Thoracic aorta (tissue), 2 donors: Measurements from ENCODE around the gene NEAT1. TPM values are rescaled to one million over a fixed set of nuclear protein-coding genes. Genes with fewer than 3 reads are reported as not detected.

Experiments
- ATAC-seq: fragments of 150-250 bp; one replicate; pipeline ENCODE4 v1.8.0; 2017; ENCODE audit warnings: low read depth; ENCODE audit not compliant: insufficient number of reproducible peaks, low FRiP score
- DNase-seq: peaks from one replicate; pipeline ENCODE4 v3.0.0-alpha.2; 2020; ENCODE audit warnings: low spot score
- H3K27ac ChIP-seq, 2 donors: fragments of 200-600 bp; sonication (generic); 1 replicate in 1 of 2; 2 replicates in 1 of 2; pipeline ENCODE4 v1.5.1; 2016; ENCODE audit warnings: mild to moderate bottlenecking in 2 of 2, moderate library complexity in 2 of 2
- H3K27me3 ChIP-seq: fragments of 200-600 bp; sonication (generic); replicated peaks from 2 replicates; pipeline ENCODE4 v1.6.0; 2016; ENCODE audit warnings: mild to moderate bottlenecking; ENCODE audit not compliant: insufficient read depth
- H3K36me3 ChIP-seq: fragments of 200-600 bp; sonication (generic); one replicate; pipeline ENCODE4 v1.5.1; 2016
- H3K4me1 ChIP-seq, 2 donors: fragments of 200-600 bp; sonication (generic); 1 replicate in 1 of 2; 2 replicates in 1 of 2; pipeline versions ENCODE4 v1.5.1 to v1.6.0; 2016; ENCODE audit warnings: low read depth in 2 of 2, mild to moderate bottlenecking in 1 of 2; ENCODE audit not compliant: control insufficient read depth in 1 of 2
- H3K4me3 ChIP-seq: fragments of 200-600 bp; sonication (generic); 2 replicates; pipeline ENCODE4 v1.5.1; 2016; ENCODE audit warnings: mild to moderate bottlenecking
- H3K9me3 ChIP-seq: fragments of 200-600 bp; sonication (generic); 2 replicates; pipeline ENCODE4 v1.5.1; 2016
- CTCF ChIP-seq: fragments of 200-600 bp; sonication (generic); IDR thresholded peaks from one replicate; pipeline ENCODE4 v1.5.1; 2019; ENCODE audit warnings: antibody characterized with exemption
- total RNA-seq, 2 donors: library from RNA; depleted of rRNA; stranded (reverse); fragments of >200 nt; gene quantifications; one replicate each; pipeline versions ENCODE4 v1.1.0 to v1.2.3, GENCODE V29; 2016

The NEAT1 gene
- total RNA-seq, 2 donors from 2014 or later: 848 to 1,659 TPM

- no peak for ATAC-seq
- peak overlapping the region; percentile 94 for H3K4me3 ChIP-seq
- H3K27me3 ChIP-seq: no peaks in the 10 kb centered on the region
- peak overlapping the region; percentile 100 for H3K27ac ChIP-seq
- no peak for TF ChIP-seq CTCF
- DNase-seq: no peak
- H3K36me3 ChIP-seq: peaks cover 31% of the 10 kb centered on the region
- H3K4me1 ChIP-seq: peaks cover 17 to 32% of the 10 kb centered on the region in 2 donors
- no peaks in the 10 kb centered on the region for H3K9me3 ChIP-seq
Measured at GRCh38 chr11:65423516-65424204, 1.1 kb downstream of the NEAT1 start.

DNA sequence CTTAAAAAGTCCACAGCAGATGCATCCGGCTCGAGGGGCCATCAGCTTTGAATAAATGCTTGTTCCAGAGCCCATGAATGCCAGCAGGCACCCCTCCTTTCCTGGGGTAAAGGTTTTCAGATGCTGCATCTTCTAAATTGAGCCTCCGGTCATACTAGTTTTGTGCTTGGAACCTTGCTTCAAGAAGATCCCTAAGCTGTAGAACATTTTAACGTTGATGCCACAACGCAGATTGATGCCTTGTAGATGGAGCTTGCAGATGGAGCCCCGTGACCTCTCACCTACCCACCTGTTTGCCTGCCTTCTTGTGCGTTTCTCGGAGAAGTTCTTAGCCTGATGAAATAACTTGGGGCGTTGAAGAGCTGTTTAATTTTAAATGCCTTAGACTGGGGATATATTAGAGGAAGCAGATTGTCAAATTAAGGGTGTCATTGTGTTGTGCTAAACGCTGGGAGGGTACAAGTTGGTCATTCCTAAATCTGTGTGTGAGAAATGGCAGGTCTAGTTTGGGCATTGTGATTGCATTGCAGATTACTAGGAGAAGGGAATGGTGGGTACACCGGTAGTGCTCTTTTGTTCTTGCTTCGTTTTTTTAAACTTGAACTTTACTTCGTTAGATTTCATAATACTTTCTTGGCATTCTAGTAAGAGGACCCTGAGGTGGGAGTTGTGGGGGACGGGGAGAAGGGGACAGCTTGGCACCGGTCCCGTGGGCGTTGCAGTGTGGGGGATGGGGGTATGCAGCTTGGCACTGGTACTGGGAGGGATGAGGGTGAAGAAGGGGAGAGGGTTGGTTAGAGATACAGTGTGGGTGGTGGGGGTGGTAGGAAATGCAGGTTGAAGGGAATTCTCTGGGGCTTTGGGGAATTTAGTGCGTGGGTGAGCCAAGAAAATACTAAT is 1.9 kb downstream of the NEAT1 start:
- Histone ChIP-seq H3K36me3 (peaks cover 31% of the 10 kb centered on the region), H3K9me3 (no peaks in the 10 kb centered on the region), H3K4me1 (peaks cover 12 to 31% of the 10 kb centered on the region in 2 donors), H3K27ac (peak overlapping the region; percentile 100), H3K4me3 (peak overlapping the region; percentile 94), H3K27me3 (no peaks in the 10 kb centered on the region)
- no peak for TF ChIP-seq CTCF
- DNase-seq: no peak
- no peak for ATAC-seq

DNA sequence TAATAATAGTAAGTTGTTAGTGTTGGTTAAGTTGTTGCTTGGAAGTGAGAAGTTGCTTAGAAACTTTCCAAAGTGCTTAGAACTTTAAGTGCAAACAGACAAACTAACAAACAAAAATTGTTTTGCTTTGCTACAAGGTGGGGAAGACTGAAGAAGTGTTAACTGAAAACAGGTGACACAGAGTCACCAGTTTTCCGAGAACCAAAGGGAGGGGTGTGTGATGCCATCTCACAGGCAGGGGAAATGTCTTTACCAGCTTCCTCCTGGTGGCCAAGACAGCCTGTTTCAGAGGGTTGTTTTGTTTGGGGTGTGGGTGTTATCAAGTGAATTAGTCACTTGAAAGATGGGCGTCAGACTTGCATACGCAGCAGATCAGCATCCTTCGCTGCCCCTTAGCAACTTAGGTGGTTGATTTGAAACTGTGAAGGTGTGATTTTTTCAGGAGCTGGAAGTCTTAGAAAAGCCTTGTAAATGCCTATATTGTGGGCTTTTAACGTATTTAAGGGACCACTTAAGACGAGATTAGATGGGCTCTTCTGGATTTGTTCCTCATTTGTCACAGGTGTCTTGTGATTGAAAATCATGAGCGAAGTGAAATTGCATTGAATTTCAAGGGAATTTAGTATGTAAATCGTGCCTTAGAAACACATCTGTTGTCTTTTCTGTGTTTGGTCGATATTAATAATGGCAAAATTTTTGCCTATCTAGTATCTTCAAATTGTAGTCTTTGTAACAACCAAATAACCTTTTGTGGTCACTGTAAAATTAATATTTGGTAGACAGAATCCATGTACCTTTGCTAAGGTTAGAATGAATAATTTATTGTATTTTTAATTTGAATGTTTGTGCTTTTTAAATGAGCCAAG is 2.7 kb downstream of the NEAT1 start:
- no peak for TF ChIP-seq CTCF
- DNase-seq (no peak), ATAC-seq (no peak)
- Histone ChIP-seq H3K9me3 (no peaks in the 10 kb centered on the region), H3K4me1 (peaks cover 7 to 32% of the 10 kb centered on the region in 2 donors), H3K27me3 (no peaks in the 10 kb centered on the region), H3K4me3 (peak overlapping the region; percentile 94), H3K36me3 (peaks cover 31% of the 10 kb centered on the region), H3K27ac (peak overlapping the region; percentile 100)

DNA sequence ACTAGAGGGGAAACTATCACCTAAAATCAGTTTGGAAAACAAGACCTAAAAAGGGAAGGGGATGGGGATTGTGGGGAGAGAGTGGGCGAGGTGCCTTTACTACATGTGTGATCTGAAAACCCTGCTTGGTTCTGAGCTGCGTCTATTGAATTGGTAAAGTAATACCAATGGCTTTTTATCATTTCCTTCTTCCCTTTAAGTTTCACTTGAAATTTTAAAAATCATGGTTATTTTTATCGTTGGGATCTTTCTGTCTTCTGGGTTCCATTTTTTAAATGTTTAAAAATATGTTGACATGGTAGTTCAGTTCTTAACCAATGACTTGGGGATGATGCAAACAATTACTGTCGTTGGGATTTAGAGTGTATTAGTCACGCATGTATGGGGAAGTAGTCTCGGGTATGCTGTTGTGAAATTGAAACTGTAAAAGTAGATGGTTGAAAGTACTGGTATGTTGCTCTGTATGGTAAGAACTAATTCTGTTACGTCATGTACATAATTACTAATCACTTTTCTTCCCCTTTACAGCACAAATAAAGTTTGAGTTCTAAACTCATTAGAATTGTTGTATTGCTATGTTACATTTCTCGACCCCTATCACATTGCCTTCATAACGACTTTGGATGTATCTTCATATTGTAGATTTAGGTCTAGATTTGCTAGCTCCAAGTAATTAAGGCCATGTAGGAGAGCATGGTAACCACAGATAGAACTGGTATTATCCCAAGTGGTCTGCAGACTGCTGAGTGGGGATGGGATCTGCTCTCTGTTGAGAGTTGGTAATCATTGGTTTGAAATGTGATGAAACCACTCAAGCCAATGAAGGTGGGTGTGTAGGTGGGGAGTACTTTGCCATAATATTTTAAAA is 3.6 kb downstream of the NEAT1 start:
- Histone ChIP-seq H3K27me3 (no peaks in the 10 kb centered on the region), H3K4me3 (peak overlapping the region; percentile 94), H3K36me3 (peaks cover 31% of the 10 kb centered on the region), H3K4me1 (peaks cover 4 to 33% of the 10 kb centered on the region in 2 donors), H3K9me3 (no peaks in the 10 kb centered on the region), H3K27ac (peak overlapping the region; percentile 100)
- DNase-seq (no peak), ATAC-seq (no peak)
- TF ChIP-seq CTCF: no peak
